Colonic mucosa (tissue), 4 donors: ENCODE measurements around the gene PPIL6. TPM values are rescaled to one million over a fixed set of nuclear protein-coding genes. Genes with fewer than 3 reads are reported as not detected.
"Not testable (repeated sequence)": the region's sequence is repeated elsewhere in the genome, so short reads cannot be mapped to it uniquely, and the experiment has no call there.

Source experiments
- DNase-seq: peaks from one replicate; pipeline ENCODE4 v3.0.0-alpha.2; 2020
- H3K27ac ChIP-seq: fragments of 200-600 bp; one replicate; pipeline ENCODE4 v1.8.0; 2021
- H3K27me3 ChIP-seq: fragments of 200-600 bp; one replicate; pipeline ENCODE4 v1.8.0; 2021
- H3K36me3 ChIP-seq: fragments of 200-600 bp; one replicate; pipeline ENCODE4 v1.8.0; 2021
- H3K4me1 ChIP-seq: fragments of 200-600 bp; one replicate; pipeline ENCODE4 v1.8.0; 2021; ENCODE audit warnings: mild to moderate bottlenecking
- H3K4me3 ChIP-seq: fragments of 200-600 bp; one replicate; pipeline ENCODE4 v1.8.0; 2021
- H3K9ac ChIP-seq, 2 donors: one replicate each; pipeline ENCODE4 v1.7.0; 2013; ENCODE audit warnings: control low read depth in 2 of 2, low read depth in 2 of 2, low read length in 2 of 2
- H3K9me3 ChIP-seq: fragments of 200-600 bp; one replicate; pipeline ENCODE4 v1.8.0; 2021
- intact Hi-C: fragments of 100-400 bp; cut with DNase I; formaldehyde crosslinking; loops from one replicate; pipeline ENCODE4 v1.14.1; 2022
- total RNA-seq, 2 donors: library from RNA; stranded (reverse); fragmentation: NEBNext Ultra II Directional in 1 of 2; extraction: Animal tissue kit (Norgen Biotek cat#: 25700) in 1 of 2; gene quantifications; one replicate each; pipeline ENCODE4 v1.2.1, GENCODE V29; 2021
- TF ChIP-seq, protein P1 (sequence below): fragments of 200-600 bp; IDR thresholded peaks from one replicate; pipeline ENCODE4 v1.8.0; 2022; ENCODE audit warnings: antibody characterized with exemption, mild to moderate bottlenecking
- donor health status: healthy.
- donor health status: DM: no; HTN: no; CAD: no.
- donor health status: DM: no; HTN: no; CAD: no.

The PPIL6 gene
- total RNA-seq, 2 donors from 2014 or later = 0.91 to 1.5 TPM

DNA sequence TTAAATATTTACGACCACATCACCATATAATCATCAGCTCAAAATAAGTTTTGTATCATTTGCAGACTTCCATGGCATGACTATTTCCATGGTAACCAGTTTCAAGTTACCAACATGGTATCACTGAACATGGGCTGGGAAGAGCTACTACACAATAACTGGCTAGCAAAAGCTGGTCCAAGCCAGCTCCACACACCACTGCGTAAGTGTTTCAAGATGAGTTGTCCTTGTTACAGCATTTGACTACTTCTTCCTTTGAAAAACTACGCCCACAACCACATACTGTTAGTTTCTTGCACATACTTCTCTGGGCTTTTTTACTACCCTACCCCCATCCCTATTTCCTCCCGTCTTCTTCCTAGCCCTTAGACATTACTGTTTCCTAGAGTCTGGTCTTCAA, 66.7 kb downstream of the PPIL6 start:
- Histone ChIP-seq H3K36me3 (peaks cover 24% of the 10 kb centered on the region), H3K27me3 (no peaks in the 10 kb centered on the region), H3K4me3 (no peak overlapping the region), H3K4me1 (peaks cover 1% of the 10 kb centered on the region), H3K27ac (no peak overlapping the region), H3K9ac (no peak overlapping the region), H3K9me3 (no peaks in the 10 kb centered on the region)
- intact Hi-C loops = no loop called here
- TF ChIP-seq, protein P1, sequence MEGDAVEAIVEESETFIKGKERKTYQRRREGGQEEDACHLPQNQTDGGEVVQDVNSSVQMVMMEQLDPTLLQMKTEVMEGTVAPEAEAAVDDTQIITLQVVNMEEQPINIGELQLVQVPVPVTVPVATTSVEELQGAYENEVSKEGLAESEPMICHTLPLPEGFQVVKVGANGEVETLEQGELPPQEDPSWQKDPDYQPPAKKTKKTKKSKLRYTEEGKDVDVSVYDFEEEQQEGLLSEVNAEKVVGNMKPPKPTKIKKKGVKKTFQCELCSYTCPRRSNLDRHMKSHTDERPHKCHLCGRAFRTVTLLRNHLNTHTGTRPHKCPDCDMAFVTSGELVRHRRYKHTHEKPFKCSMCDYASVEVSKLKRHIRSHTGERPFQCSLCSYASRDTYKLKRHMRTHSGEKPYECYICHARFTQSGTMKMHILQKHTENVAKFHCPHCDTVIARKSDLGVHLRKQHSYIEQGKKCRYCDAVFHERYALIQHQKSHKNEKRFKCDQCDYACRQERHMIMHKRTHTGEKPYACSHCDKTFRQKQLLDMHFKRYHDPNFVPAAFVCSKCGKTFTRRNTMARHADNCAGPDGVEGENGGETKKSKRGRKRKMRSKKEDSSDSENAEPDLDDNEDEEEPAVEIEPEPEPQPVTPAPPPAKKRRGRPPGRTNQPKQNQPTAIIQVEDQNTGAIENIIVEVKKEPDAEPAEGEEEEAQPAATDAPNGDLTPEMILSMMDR = no peak
- DNase-seq = no peak

DNA sequence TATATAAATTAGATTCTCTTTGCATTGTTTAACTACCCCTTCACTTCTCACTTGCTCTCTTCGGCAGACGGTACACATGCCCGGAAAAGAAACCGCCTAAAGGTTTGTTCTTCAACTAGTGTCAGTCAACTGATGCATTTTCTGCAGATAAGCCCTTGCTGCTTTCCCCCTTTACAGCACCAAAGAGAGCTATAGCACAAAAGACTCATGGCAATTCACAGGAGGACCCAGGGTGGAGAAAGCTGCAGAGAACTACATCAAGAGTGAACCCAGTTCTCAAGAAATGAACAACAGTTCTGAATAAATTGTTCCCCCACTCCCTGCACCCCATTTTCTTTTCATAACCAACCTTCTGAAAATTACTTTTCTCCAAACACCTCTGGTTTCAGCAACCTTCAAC, 67.1 kb downstream of the PPIL6 start:
- H3K27me3 ChIP-seq = no peaks in the 10 kb centered on the region
- no peaks in the 10 kb centered on the region for H3K4me1 ChIP-seq
- intact Hi-C loops = no loop called here
- no peak overlapping the region for H3K4me3 ChIP-seq
- H3K27ac ChIP-seq = no peak overlapping the region
- no peak overlapping the region for H3K9ac ChIP-seq
- H3K36me3 ChIP-seq = peaks cover 28% of the 10 kb centered on the region
- TF ChIP-seq, protein P1 = no peak
- no peaks in the 10 kb centered on the region for H3K9me3 ChIP-seq
- no peak for DNase-seq

DNA sequence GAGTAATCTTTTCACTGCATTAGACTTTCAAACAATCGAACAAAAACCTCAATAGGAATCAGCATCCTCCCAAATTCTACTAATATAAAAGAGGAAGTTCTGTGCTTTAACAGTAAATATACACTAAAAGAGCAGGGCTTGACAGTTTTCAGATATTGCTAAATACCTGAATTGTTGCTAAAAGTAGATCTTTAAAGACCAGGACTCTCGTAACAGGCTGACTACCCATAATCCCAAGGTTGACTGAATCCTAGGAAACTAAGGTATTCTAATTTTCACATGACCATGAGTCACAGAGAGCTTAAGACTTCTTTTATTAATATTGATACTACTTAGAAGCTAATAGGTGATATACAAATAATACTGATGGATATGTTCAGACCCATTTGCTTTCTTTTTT, 68.3 kb downstream of the PPIL6 start:
- intact Hi-C loops = no loop called here
- peaks cover 23% of the 10 kb centered on the region for H3K36me3 ChIP-seq
- no peaks in the 10 kb centered on the region for H3K27me3 ChIP-seq
- no peaks in the 10 kb centered on the region for H3K9me3 ChIP-seq
- TF ChIP-seq, protein P1 = no peak
- no peak overlapping the region for H3K9ac ChIP-seq
- no peak for DNase-seq
- H3K4me3 ChIP-seq = no peak overlapping the region
- H3K27ac ChIP-seq = no peak overlapping the region
- H3K4me1 ChIP-seq = no peaks in the 10 kb centered on the region

DNA sequence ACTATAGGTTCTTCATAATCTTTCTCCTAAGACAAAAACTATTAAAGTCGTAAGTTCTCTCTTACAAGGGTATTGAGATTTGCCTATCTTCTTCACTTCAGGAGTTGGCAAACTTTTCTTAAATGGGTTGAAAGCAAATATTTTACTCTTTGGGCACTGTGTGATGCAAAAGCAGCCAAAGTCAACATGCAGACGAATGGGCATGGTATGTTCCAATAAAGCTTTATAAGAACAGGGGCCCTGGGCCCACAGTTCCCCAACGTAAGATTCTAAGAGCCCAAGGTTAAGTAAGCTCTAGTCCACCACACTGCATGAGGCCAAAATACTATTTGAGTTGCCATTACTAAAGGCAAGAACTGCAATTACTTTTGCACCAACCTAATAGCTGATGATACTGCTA, 69.6 kb downstream of the PPIL6 start:
- no peaks in the 10 kb centered on the region for H3K9me3 ChIP-seq

DNA sequence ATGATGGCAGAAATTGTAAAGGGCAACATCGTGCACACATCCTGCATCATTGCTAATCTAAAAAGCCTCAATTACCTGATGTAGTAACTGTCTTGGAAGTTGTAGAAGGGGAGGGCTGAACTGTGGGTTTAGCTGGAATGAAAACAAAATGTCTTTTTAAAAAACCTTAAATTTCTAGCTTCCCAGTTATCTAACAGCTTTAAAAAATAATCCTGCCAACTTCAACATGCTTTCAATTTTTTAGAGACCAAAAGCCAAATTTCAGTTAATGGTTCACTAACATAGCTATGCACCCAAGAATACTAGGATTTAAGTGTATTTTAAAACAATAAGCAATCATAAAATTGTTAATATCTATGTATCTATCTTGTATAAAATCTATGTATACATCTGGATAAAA, 70.1 kb downstream of the PPIL6 start:
- no peaks in the 10 kb centered on the region for H3K4me1 ChIP-seq
- no peak overlapping the region for H3K9ac ChIP-seq
- intact Hi-C loops = no loop called here
- H3K27ac ChIP-seq = no peak overlapping the region
- DNase-seq = no peak
- H3K27me3 ChIP-seq = no peaks in the 10 kb centered on the region
- H3K9me3 ChIP-seq = no peaks in the 10 kb centered on the region
- TF ChIP-seq, protein P1 = no peak
- H3K36me3 ChIP-seq = peaks cover 30% of the 10 kb centered on the region
- no peak overlapping the region for H3K4me3 ChIP-seq

More for the DNA sequence above, 69.6 kb downstream of the PPIL6 start:
- TF ChIP-seq, protein P1 = no peak
- Histone ChIP-seq H3K9ac (no peak overlapping the region), H3K4me3 (no peak overlapping the region), H3K27ac (no peak overlapping the region), H3K27me3 (no peaks in the 10 kb centered on the region), H3K36me3 (peaks cover 31% of the 10 kb centered on the region), H3K4me1 (no peaks in the 10 kb centered on the region)
- DNase-seq = no peak
- intact Hi-C loops = no loop called here

DNA sequence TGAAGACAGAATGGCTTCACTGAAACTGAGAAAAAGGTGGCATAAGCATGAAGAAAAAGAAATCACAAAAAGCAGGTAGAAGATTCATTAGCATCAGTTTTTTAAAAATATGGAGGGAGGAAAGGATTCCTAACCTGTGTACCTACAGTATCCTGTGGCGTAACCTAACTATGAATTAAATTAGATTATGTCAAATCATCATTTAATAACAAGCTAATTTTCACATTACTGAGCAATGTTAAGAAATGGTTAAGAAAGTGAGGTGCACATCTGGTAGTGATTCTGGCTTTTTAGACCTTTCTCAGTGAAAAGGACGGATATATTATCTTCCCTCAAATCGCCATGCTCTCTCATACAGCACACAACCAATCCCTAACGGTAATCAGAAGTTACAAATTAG, 70.7 kb downstream of the PPIL6 start:
- H3K36me3 ChIP-seq = peaks cover 24% of the 10 kb centered on the region
- H3K4me1 ChIP-seq = no peaks in the 10 kb centered on the region
- H3K9ac ChIP-seq = no peak overlapping the region
- no peak overlapping the region for H3K27ac ChIP-seq
- intact Hi-C loops = no loop called here
- H3K27me3 ChIP-seq = no peaks in the 10 kb centered on the region
- TF ChIP-seq, protein P1 = no peak
- no peaks in the 10 kb centered on the region for H3K9me3 ChIP-seq
- no peak overlapping the region for H3K4me3 ChIP-seq
- DNase-seq = no peak

DNA sequence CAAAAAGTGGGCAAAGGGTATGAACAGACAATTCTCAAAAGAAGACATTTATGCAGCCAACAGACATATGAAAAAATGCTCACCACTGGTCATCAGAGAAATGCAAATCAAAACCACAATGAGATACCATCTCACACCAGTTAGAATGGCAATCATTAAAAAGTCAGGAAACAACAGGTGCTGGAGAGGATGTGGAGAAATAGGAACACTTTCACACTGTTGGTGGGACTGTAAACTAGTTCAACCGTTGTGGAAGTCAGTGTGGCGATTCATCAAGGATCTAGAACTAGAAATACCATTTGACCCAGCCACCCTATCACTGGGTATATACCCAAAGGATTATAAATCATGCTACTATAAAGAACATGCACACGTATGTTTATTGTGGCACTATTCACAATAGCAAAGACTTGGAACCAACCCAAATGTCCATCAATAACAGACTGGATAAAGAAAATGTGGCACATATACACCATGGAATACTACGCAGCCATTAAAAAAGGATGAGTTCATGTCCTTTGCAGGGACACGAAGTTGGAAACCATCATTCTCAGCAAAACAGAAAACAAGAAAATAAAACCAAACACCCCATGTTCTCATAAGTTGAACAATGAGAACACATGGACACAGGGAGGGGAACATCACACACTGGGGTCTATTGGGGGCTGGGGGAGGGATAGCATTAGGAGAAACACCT, 75.9 kb downstream of the PPIL6 start:
- H3K9me3 ChIP-seq, intact Hi-C loops, H3K4me1 ChIP-seq, DNase-seq, H3K27me3 ChIP-seq, H3K4me3 ChIP-seq, H3K9ac ChIP-seq, H3K27ac ChIP-seq: not testable (repeated sequence)
- H3K36me3 ChIP-seq = peaks cover 16% of the 10 kb centered on the region
